Measurements from ENCODE around the gene PCNA.
"Not testable (repeated sequence)": the region's sequence is repeated elsewhere in the genome, so short reads cannot be mapped to it uniquely, and the experiment has no call there.

PCNA gene

GRCh38 chr20:5141615-5142014, 21.9 kb upstream of the PCNA start:
- DNase-seq = no peak

DNA sequence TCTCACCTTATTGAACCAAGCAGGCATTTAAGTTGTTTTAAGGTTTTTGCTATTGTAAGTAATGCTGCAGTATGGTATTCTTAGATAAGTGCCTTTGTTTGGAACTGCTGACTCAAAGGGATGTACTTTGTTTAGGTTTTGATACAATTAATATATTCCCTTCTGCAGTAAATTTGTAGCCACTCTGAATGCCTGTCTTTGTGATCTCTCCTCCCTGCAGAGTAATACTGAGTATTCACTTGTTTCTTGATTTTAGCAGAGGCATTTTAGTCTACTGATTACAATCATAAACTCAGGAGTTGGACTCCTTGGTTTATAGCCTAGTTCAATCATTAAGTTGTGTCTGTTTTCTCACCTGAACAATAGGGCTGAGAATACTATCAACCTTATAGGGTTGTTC, 20.4 kb upstream of the PCNA start:
- no peak for DNase-seq

- DNase-seq = no peak
These were observed 16.3 kb upstream of the PCNA start for GRCh38 chr20:5136096-5136495.

GRCh38 chr20:5135363-5136012, 15.7 kb upstream of the PCNA start:
- no peak for DNase-seq

GRCh38 chr20:5133998-5134397, 14.2 kb upstream of the PCNA start:
- no peak for DNase-seq

DNA sequence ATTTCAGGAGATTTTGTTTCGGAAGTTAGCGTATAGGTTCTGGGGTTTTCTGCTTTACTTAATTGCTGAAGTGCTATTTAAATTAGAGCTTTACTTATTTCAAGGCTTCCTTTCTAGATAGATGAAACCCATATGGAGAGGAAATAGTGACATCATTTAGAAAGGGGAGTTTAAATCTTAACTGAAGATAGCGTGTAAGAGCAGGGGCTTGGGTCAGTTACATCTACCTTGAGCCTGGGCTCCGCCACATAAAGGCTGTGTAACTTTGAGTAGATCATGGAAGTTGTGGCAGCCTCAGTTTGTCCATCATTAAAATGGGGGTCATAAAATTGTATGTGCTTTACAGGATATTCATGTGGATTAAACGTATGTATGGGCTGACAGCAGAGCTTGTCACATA, 11.7 kb upstream of the PCNA start:
- no peak for DNase-seq

GRCh38 chr20:5128886-5129285, 9.1 kb upstream of the PCNA start:
- no peak for DNase-seq

- DNase-seq = no peak
These were observed 8.2 kb upstream of the PCNA start for GRCh38 chr20:5127859-5128424.

- peak; percentile 22 for DNase-seq
These were observed 7.6 kb upstream of the PCNA start for GRCh38 chr20:5127204-5127858.

DNA sequence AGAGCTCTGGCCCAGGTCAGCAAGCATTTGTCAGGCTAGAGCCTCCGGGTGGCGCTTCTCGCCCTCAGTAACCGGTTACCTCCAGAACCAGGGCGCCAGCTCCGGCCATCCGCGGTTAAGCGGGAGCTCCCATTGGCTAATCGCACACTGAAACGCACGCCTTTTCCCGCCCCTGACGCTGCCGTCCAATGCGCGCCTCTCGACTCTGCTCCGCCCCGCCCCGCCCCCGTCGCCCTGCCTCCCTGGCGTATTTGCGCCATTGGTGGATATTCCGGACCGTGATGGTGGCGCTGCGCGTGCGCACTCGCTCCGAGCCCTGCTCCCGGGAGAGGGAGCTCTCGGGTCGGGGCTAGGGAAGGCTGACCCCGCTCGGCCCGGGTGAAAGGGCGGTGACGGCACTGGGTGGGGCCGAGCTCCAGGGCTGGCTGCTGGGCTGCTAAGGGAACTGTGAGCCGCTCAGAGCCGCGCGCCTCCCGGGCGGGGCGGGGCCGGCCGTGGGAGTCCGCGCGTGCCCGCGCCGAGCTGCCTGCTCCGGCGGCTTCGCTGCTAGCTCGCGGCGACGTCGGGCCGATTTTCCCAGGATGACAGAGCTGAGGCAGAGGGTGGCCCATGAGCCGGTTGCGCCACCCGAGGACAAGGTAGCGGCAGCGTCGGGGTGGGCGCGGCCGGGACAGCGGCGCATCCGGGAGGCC, 6.9 kb upstream of the PCNA start, which contains the start of gene CDS2:
Gene CDS2 (plus strand): TSS at position 497 of the 692 bp plus-strand sequence. CDS start 85 bp downstream, at position 582.
- peak; percentile 100 for DNase-seq

GRCh38 chr20:5122873-5123260, 3.1 kb upstream of the PCNA start:
- DNase-seq = no peak

DNA sequence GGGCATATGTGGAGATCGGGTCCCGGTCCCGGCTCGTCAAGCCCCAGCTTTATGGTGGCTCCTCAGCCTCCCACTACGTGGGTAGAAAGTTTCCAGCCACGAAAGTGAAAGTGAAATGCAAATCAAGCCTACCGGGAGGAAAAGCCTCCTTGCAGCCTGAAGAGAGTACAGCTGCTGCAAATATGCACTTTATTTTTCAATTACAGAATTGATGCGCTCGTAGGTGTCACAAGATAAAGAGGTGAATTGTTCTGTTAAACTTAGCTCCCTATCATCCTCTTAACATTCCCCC, 373 bp upstream of the PCNA start:
- DNase-seq = no peak

- no peak for DNase-seq
These were observed 669 bp downstream of the PCNA start for GRCh38 chr20:5119143-5119434.

DNA sequence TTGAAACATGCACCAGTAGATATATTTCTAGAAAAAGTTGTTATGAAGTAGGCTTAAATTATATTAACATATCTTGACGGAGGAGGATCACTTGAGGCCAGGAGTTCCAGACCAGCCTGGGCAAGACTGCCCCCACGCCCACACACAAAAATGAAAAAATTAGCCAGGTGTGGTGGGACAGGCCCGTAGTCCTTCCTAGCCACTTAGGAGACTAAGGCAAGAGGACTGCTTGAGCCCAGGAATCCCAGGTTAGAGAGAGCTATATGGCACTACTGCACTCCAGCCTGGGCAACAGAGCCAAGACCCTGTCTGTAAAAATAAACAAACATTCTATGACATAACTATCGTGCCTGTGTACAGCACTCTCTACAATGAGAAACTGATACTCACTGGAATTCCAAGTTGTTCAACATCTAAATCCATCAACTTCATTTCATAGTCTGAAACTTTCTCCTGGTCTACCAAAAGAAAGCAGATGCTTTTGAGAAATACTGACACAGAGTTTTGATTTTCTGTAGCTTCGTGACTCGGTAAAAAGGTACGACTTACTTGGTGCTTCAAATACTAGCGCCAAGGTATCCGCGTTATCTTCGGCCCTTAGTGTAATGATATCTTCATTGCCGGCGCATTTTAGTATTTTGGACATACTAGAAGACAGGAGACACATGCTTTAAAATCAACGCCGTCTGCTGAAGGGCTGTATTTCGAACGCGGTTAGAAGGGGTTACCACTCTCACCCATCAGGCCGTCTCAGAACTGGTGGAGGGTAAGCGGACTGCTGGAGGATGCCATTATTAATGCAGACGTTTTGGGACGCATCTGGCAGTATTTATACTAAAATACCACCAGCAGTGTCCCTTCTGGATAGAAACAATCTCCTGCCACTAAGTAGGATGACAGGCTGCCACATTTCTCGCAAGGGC, 1.3 kb downstream of the PCNA start:
- no peak for DNase-seq

DNA sequence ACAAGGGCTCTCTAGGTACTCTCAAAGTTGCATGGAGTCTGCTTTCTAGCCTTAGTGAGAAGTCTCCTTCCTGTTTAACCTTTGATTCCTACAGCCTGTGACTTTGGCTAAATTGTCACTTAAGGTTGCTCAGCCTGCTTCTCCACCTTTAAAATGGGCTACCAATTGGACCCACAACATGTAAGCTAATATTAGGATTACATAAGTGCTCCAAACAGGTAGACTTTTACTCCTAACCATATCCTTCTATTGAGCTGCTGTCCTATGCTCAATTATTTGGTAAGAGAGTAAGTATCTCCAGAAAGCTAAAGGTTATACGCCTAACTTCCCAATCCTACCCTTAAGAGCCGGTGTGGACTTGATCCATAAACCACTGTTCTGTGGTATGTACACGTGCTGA, 2.9 kb downstream of the PCNA start:
- no peak for DNase-seq

GRCh38 chr20:5114403-5114802, 5.4 kb downstream of the PCNA start:
- no peak for DNase-seq

DNA sequence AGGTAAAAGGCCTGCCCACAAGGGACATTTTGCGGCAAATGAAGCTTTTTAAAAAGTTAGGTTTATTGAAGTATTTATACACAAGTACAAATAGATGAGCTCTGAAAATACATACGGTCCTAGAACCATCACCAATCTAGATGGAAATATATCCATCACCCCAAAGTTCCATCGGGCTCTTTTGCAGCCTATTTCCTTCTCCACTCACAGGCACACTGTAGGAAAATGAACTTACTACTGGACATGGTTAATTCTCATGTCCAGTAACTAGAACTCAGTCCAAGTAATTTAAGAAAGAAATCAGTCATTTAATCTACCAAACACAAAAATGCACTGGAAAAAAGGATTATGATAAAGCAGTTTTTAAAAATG, 6.2 kb downstream of the PCNA start:
- no peak for DNase-seq

DNA sequence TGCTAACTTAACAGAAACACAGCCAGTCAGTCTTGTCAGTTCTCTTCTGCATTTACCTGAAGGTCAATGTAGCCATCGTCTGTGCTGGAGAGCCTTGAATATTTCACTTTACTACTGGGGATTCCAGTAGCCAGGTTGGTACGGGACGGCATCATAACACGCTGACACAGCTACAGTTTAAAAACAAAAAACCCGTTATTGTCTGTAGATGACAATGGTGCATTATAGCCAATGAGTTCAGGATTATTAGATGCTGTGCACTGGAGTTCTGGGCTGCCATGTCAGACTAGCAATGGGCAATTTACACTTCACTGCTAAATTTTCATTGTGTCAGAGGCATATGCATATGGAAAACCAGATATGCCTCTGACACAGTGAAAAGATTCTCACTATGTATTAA, 10.5 kb downstream of the PCNA start:
- DNase-seq = no peak

GRCh38 chr20:5104479-5104878, 15.3 kb downstream of the PCNA start:
- no peak for DNase-seq

GRCh38 chr20:5100684-5101347, 18.9 kb downstream of the PCNA start:
- DNase-seq = peak; percentile 61

DNA sequence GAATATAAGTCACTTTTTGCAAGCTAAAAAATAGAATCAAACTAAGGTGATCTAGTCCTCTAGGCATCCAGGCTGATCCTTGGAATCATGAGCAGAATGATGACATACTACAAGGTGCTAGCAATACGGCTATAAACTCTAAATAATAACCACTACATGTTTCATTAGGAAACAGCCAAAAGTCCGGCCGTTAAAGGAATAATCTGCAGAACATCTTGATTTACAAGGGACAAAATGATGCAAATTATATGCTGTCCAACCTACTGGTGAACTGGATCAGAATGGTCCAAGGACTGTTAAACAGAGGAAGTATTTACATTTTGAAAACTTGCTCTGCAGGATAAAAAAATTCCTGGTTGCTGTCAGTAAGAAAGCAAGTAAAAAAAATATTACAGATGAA, 19.8 kb downstream of the PCNA start:
- not testable (repeated sequence) for DNase-seq

- not testable (repeated sequence) for DNase-seq
These were observed 20.7 kb downstream of the PCNA start for GRCh38 chr20:5099009-5099408.

DNA sequence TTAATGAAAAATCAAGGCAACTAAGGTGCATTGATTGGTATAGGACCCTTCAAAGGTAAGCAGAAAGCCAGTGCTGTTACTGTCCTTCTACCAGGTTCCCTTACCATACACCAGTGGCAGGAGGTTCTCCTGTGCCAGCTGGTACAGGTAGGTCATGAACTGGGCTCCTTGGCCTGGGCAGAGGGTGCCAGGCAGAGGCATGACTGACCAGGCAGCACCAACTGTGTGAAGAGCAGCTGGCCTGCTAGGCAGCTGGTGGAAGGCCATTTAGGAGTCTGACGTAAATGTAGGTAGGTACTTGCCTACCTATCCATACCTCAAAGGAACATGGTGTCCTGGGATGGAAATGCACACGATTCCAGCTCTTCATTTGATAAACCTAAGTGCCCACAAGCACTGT, 23.3 kb downstream of the PCNA start:
- DNase-seq = no peak
